GM18508 (cell line): ENCODE measurements around the gene KIRREL3.
A peak's percentile ranks its signal among the peaks of the same experiment; 100 is the strongest.

ENCODE experiments used
- ATAC-seq: cut with Tn5 transposase; IDR thresholded peaks from one replicate; pipeline ENCODE4 v1.9.1; 2021; ENCODE audit warnings: moderate number of reproducible peaks; ENCODE audit not compliant: insufficient read depth, unreplicated experiment

Gene KIRREL3

DNA sequence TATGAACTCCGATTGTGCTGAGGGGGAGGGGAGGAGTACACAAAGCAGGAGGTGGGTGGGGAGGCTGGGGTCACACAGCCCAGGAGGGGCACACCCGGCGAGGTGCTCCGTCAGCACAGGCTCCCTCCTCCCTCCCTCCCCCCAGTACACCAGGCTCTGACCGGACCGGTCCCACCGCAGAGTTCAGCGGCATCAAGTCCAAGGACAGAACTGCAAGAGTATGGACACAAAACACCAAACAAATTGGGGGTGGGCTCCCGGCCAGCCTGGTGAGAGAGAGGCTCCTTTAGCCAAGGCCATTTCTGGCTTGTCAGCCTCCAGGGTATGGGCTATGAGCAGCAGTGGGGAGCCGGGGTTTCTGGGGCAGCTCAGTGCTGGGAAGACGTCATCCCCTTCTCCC is 576.8 kb downstream of the KIRREL3 start:
- ATAC-seq = no peak

DNA sequence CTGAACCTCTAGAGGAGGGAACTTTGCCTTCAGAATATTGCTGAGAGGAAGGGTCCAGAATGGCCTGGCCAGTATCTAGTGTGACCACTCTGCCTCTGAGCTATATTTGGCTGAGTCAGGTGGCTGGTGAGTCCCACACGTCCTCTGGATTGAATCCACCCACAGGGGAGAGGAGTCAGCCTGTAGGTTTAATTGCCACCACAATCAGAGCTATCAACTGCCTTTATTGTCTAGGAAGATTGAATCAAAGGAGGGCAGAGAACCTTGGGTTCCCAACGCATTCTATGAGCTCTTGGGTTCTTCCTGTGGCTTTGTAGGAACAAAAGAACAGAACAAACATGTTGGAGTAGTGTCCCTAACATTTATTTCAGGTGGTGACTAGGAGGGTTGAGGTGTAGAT is 577.4 kb downstream of the KIRREL3 start:
- ATAC-seq = no peak

DNA sequence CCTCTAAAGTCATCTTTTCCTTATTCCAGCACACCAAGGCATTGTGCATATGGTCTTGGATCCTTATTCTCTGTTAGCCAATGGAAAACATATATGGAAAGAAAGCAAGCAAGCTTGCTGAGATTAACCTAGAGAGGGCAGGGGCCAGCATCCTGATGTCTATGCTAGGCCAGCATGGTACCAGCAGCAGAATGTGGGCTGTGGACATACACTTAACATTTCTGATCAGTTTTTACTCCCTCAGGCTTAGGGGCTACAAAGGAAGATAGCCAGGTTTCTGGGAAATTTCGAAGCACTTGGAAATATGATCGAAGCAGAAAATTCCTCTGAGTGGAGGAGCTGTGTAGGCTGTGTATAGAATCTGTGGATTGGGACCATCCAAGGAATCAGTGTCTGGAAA is 578.1 kb downstream of the KIRREL3 start:
- ATAC-seq = no peak

DNA sequence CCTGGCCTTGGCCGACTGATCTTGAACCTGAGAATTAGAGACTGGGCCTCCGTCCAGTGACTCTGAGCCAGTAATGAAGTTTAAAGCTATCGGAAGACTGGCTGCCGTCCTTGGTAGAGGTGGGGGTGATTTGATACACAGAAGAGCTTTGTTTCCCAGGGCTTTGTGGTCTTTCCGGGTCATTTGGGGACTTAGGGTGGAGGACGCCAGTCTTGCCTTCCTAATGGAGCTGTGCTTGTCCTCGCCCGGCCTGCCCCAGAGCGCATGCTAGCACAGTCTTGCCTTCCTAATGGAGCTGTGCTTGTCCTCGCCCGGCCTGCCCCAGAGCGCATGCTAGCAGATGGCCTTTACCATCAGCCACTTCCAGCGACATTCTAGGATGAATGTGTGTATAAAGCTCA is 579.3 kb downstream of the KIRREL3 start:
- ATAC-seq = no peak

DNA sequence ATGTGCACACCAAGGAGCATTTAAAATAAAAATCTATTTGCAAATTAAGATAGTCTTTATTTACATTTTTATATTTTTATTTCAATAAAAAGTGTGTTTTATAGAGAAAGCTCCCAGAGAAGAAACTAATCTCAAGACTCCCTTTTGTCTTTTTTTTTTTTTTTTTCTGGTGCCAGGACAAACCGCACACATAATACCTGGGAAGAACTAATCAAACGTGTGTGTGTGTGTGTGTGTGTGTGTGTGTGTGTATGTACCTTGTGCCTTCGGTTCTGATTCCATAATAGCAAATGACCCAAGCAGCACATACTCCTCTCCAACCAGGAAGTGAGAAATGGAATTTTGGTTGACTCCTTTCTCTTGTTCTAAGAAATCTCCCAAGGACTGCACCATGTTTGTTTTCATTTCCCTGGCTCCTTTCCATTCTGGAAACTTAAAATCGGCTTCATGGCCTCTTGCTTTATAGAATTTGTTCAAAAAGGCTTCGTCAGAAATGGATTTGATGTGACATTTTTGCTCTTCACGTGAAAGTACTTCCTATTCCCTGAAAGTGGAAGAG is 579.8 kb downstream of the KIRREL3 start:
- no peak for ATAC-seq

DNA sequence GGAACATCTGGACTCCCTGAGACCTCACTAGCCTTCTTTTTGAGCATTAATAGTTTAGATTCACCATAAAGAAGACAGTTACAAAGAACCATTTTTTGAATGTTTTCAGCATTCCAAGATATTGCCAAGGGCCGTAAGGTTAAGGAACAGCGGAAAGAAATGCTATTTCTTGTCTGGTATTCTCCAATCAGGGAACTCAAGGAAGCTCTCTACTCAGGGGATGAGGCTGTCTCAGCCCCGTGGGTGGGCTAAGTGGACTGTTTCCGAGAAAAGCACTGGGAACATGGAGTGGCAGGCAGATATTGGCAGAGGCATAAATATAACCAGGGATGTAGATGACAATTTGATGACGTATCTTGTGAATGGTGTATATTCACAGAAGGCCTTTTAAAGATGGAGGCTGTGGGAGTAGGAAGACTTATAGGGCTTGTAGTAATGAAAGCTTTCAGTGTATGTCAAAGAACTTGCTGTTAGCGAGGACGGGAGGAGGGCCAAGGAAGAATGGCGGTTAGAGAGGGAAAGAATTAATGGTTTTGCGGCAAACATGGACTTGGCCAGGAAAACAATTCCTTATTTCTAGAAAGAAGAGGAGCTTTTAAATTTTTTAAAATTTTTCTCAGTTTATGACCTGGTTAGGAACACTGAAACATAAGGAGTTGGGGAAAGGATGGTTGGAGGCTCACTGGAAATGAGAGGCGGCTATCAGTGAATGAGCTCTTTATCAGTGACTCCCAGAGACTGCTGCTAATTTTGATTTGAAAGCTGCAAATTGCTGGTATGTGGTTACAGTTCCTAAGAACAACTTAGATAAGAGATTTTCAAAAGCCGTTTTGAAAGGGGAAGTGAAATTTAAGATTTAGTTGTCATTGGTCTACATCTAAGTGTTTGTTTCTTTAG is 580.5 kb downstream of the KIRREL3 start:
- peak; percentile 64 for ATAC-seq

DNA sequence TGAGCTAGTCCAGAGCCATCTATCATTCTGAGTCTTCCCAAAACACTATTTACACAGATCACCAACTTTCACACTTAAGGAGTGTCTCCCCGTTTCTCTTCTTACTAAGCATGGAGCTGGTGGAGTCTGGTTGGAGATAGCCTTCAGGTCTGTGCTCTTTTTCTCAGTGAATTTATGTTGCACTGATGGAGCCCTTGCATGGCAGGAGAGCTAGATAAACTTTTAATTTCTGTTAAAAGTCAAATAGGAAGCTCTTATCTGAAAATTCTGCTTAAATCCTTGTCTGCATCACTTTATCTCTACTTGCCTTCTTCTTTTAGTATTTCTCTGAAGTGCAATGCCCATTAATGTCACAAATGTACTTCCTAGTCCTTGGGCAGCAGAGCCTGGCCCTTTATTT is 581.7 kb downstream of the KIRREL3 start:
- no peak for ATAC-seq

DNA sequence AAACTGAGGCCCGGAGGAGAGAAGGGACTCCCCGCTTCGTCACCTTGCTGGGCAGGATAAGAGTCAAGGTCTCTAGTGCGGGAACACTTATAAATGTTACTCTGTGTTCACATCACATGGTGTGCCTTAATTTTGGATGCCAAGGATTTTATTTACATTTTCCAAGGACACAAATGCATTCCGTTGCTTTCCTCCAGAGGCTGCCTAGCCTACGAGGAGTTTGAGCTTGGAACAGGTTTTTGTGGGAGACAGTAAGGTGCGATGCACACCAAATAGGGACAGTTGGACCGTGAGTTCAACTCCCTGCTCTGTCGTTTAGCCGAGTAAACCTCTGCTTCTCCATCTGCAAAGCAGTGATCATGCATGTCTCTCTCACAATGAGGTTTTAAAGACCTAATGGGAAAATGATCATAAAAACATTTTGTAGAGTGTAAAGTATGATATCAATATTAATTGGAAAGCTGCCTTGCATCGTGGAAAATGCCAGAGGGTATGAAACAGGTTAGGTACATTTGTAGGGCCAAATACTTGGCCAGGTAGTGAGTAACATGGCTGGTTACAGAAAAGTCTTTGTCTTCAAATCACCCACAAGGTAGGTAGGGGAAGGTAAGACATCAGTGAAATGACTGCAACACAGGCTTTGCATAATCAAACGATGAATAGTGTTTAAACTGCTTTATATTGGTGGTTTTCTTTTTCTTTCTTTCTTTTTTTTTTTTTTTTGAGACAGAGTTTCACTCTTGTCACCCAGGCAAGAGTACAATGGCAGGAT is 583.3 kb downstream of the KIRREL3 start:
- ATAC-seq = no peak

DNA sequence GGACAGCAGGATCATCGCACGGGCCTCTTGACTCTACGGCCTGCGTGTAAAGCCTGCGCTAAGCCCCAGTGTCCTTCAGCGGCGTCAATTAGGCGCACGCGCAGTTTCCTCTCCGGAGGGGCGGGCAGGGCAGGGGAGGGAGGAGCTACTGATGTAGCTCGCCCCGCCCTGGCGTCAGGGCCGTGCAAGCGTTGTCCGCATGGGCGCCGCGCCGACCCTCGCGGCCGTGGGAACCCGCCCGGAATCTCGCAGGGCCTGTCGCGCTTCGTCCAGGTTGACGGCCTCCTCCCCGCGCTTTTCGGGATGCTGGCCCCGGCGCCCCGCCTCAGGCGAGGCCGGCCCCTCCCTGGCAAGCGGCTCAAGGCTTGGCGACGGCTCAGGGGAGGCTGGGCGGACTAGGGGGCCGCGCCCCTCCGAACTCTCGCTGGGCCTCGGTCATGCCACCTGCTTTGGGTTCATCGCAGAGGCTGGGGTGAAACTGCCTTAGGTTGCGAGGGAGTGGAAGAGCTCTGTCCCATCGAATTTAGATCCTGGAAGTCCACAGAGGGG is 584.0 kb downstream of the KIRREL3 start:
- ATAC-seq = no peak

DNA sequence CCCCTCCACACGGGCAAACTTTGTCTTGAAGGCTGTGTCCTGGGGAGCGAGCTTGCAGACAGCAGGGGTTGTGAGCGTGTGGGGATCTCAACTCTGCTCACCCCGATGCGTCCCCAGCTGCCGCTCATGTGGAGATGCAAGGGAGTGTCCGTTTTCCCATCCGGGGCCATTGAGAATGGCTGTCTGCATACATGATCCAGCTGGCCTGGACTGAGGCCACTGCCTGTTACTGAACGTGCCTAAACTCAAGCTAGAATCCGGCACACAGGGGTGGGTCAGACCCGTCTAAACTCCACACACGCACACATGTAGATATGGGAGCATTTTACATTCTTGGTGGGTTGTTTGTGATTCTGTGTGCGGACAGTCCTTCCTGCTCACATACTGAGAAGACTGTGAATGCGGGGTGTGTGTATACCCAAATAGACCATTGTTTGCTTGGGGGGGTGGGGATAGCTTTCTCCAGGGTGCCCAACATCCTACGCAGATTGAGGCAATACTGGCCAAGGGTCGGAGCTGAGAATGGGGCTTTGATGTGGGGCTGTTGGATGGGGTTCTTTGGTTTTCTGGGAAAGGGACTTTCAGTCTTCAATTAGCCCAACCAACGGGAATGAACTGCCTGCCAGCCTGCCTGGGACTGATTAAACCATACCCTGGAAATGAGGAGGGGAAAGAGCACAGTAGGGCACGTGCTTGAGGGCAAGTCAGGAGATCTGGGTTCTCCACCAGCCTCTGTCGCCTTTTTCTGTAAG is 584.7 kb downstream of the KIRREL3 start:
- no peak for ATAC-seq

DNA sequence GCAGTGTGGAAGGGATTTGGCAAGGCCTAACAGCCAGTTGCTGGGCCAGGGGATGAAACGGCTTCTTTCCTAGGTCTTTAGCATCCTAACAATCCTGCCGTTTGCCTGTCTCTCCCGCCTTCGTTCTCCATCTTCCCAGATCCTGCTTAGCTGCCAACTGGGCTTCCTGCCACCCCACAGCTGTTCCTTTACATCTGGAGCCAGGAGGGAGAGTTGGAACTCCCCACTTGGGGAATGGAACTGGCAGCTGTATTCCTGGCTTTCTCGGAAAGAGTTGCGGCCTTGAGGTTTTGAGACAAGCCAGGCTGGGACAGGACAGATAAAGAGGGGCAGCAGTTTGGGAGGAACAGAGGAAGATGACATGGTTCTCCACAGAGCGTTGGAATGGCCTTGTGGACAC is 585.4 kb downstream of the KIRREL3 start:
- ATAC-seq = no peak

DNA sequence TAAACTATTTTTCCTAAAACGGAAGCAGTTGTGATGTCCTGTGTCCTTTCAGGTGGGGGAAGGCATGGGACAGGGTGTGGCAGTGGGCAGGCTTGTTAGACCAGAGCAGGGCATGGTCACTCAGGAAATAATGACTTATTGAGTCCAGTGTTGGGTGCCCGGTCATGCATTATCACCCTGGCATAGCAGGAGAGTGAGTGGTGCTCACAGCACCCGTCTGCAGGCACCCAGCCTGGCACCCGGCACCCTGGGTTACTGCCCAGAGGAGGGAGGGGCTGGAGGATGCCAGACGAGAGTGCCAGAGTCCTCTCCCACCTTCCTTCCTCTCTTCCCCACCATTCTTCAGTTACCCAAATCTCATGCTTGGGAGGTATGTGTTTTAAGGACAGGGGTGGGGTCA is 586.0 kb downstream of the KIRREL3 start:
- ATAC-seq = no peak

DNA sequence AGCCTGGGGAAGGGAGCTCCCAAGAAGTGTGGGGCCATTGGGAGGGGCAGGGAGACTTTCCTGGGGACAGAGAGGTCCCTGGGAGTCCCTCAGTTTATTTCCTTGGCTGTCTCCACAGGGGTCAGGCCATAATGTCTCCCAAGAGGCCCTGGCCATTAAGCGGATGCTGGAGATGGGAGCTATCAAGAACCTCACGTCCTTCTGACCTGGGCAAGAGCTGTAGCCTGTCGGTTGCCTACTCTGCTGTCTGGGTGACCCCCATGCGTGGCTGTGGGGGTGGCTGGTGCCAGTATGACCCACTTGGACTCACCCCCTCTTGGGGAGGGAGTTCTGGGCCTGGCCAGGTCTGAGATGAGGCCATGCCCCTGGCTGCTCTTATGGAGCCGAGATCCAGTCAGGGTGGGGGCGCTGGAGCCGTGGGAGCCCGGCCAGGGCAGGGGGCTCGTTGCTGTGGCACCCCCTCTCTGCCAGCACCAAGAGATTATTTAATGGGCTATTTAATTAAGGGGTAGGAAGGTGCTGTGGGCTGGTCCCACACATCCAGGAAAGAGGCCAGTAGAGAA is 586.6 kb downstream of the KIRREL3 start:
- ATAC-seq = no peak

DNA sequence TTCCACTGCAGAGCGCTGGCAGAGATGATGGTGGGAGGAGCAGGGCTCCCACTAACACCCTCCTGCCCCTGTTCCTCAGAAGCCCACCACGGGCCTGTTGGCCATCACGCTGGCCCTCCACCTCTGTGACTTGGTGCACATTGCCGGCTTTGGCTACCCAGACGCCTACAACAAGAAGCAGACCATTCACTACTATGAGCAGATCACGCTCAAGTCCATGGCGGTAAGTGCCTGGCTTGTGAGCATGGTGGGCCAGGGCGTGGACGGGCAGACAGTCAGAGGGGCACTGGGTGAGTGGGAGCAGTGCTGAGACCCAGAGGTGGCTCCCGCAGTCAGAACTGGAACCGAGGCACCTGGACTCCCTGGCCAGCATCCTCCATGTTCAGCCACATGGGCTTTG is 587.1 kb downstream of the KIRREL3 start:
- no peak for ATAC-seq

DNA sequence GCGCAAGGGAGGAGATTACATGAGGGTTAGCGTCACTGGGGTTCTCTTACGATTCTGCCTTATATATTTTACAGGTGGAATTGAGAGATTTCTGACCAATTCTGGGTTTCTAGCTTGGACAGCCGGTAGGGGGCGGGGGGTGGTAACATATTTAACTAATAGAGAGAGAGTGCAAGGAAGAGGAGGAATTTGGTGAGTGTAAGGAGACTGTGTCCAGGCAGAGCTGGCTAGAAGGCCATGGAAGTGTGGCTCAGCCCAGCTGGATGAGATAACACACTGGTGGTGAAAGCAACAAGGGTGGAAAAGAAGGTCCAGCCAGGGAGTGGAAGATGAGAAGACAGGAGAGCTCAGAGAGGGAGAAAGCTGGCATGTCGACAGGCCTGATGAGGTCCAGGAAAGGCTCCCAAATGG is 588.6 kb downstream of the KIRREL3 start:
- ATAC-seq = no peak

DNA sequence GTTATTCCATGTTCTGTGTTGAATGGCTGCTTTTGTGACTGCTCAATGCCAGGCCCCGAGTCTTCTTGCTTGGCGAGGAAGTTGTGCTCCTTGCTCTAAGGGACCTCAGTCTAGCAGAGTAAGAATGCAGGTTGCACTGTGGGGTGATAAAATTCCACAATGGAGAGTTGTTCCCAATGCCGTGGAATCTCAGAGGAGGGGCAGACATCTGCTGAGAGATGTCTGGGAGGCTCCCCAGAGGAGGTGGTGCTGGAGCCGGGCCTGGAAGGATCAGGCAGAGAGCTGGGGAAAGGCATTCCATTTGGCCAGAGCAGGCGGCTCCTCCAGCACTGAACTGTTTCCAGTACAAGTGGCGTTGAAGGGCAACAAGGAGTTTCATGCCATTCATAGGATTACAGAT is 589.9 kb downstream of the KIRREL3 start:
- ATAC-seq = no peak

DNA sequence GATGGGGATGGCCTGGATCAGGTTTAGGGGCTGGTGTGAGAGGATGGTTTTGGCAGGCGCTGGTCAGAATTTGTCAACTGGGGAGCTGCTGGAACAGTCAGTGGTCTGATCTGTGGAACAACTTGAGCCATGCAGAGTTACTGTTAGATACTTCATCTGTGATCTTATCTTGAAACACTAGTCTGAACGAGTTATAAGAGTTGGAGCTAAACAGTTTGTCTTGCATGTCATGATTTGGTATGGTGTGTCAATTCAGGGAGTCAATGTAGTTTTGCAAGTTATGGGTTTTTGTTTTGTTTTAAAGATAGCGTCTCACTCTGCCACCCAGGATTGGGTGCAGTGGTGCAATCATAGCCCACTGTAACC is 591.0 kb downstream of the KIRREL3 start:
- ATAC-seq = no peak

DNA sequence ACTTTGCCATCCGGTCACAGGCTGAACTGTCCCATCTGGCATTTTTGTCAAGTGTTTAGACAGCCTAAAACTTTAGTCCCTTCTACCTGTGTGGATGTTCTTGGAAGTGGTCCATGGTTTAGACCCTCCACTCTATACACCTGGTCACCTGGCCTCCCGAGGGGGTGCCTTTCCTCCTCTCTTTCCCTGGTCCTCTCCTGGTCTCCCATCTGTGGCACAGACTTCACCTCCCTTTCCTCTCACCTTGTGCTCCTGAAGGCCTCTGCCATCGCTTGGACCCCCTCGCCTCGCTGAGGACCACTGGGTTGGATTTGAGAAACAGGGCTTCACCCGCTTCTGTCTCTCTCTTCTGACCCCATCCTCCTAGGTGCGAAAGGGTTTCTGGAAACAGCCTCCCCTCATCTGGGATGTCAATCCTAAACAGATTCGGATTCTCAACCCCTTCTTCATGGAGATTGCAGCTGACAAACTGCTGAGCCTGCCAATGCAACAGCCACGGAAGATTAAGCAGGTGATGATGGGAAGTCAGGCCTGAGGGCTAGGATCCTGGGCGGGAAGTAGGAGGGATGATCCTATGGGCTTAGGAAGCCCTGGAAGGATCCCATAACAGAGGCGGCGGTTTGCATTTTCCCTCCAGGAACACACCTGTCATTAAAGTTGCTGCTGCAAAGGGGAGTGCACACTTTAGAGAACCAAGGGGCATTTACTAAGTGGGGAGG is 591.5 kb downstream of the KIRREL3 start:
- no peak for ATAC-seq

DNA sequence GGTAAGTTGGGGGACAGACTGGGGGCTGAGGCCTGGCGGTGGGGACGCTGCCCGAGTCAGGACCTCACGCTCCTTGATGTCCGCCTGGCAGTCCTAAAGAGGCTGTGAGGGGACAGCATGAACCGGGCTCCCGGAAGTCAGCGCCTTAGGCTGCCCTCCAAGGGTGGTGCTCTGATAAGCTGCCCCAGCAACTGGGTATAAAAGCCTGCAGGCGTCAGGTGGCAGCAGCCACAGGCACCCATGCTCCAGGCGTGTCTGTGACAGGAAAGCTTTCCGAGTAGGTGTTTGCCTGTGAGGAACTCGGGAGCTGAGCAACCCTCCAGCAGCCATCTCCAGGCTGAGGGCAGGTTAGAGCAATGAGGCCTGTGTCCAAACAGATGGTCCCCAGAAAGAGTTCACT is 592.1 kb downstream of the KIRREL3 start:
- no peak for ATAC-seq
